GM18519 (cell line): ENCODE measurements around the gene SMIM23.
"Not testable (repeated sequence)": the region's sequence is repeated elsewhere in the genome, so short reads cannot be mapped to it uniquely, and the experiment has no call there.

Source experiments
- ATAC-seq: cut with Tn5 transposase; IDR thresholded peaks from one replicate; pipeline ENCODE4 v1.9.1; 2021; ENCODE audit warnings: mild to moderate bottlenecking, moderate library complexity; ENCODE audit not compliant: unreplicated experiment, low FRiP score

The SMIM23 gene

DNA sequence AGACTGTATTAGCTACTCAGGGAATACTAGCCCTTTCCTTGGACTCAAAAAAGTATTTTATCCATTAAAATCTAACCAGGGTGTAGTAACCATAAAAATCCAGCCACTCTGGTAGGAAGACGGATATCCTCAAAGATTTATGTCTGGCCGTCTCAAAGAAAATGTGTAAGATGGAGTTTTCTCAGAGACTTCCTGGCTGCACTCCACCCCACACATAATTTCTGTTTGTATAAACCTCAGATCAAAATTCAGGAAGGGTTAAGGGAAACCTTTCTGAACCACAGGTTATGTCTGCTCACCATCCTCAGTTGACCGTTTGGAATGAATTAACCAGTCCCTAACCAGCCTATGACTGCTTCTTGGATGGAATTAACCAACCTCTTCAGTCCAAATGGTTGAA is 13.8 kb upstream of the SMIM23 start:
- no peak for ATAC-seq

GRCh38 chr5:171773106-171773505 is 12.5 kb upstream of the SMIM23 start:
- ATAC-seq = no peak

GRCh38 chr5:171774418-171774817 is 11.2 kb upstream of the SMIM23 start:
- no peak for ATAC-seq

GRCh38 chr5:171776213-171776612 is 9.4 kb upstream of the SMIM23 start:
- no peak for ATAC-seq

- no peak for ATAC-seq
These were observed 8.6 kb upstream of the SMIM23 start for GRCh38 chr5:171776770-171777759.

GRCh38 chr5:171781744-171782143 is 3.9 kb upstream of the SMIM23 start:
- ATAC-seq = not testable (repeated sequence)

GRCh38 chr5:171782332-171782966 is 3.2 kb upstream of the SMIM23 start:
- ATAC-seq = no peak

GRCh38 chr5:171783051-171783450 is 2.6 kb upstream of the SMIM23 start:
- no peak for ATAC-seq

DNA sequence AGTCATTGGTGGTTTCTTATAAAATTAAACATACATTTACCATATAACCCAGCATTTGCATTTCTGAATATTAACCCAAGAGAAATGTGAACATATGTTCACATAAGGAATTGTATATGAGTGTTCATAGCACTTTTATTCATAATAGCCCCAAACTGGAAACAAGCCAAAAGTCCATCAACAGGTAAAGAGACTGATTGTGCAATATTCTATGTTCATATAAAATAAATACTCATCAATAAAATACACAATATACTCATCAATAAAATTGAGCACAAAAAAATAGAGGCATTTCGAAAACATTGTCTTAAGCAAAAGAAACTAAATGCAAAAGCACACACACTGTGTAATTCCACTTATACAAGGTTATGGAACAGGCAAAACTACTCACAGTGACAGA is 3.7 kb downstream of the SMIM23 start:
- no peak for ATAC-seq

DNA sequence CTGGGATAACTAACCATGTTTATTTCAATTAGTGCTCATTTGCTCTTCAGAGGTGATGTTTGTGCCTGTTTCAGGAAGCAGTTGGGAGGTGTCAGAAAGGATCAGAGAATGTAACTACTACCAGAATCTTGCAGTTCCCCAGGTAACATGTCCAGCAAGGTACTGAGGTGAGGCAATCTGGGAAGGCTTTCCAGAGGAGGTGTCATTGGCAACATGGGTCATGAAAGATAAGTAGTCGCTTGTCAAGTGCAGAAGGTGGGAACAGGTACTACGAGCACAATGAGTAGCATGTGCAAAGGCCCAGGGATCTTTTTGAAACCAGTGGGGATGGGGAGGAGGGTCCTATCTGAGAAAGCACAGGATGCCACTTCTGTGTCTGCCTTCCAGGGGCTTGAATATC is 4.8 kb downstream of the SMIM23 start:
- ATAC-seq = no peak

DNA sequence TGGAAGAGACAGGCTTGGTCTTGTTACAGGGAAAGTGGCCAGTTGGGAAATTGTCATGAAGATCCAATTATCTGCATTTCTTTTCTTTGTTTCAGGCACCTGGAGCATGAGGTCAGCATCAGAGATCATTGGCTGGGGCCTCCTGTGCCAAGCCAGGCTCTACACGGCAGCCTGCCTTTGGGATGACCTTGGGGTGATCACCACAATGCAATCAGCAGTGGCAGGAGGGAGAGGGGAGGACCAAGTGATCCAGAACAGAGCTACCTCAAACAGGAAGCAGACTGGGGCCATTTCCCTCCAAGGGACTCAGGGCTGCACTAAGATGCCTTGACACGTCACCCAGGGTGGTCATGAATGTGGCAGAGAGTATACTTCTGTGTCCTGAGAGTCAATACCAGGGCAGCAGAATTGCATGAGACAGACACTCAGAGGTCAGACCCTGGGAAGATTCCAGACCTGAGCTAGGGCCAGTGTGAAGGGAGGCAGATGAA is 8.9 kb downstream of the SMIM23 start:
- no peak for ATAC-seq

GRCh38 chr5:171795381-171795780 is 9.8 kb downstream of the SMIM23 start:
- no peak for ATAC-seq

GRCh38 chr5:171796436-171796835 is 10.8 kb downstream of the SMIM23 start:
- ATAC-seq = no peak

DNA sequence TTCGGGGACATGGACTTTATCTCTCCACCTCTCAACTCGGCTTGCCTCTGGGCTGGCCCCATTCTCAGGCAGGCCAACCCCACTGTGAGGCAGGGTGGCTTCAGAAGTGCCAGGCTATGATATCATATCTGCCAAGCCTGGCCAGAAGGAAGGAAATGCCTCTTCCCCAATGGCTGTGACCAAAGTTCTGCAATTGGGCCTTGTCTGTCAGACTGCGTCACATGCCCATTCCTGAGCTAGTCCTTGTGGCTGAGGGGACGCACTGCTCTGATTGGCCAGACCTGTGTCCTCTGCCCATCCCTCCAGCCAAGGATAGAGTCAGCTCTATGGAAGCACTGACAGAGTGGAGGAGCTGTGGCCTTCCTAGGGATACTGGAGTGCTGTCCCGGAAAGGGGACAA is 11.9 kb downstream of the SMIM23 start:
- no peak for ATAC-seq

GRCh38 chr5:171798418-171798817 is 12.8 kb downstream of the SMIM23 start:
- no peak for ATAC-seq

GRCh38 chr5:171801839-171802238 is 16.2 kb downstream of the SMIM23 start:
- ATAC-seq = no peak

DNA sequence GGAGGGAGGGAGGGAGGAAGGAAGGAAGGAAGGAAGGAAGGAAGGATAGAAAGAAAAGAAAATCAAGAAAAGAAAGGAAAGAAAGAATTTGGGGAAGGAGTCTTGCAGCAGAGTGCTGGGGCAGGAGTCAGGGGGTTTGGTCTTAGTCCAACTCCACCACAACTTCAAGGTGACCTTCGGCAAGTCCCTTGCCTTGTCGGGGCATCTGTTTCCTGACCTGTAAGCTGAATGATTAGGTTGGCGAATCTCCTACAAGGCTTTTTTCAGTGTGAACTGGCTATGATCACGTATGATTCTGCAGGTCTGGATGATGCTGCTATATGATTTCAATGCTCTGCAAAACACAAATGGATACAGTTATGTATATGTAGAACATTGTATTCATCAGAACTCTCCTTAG is 20.1 kb downstream of the SMIM23 start:
- ATAC-seq = no peak

DNA sequence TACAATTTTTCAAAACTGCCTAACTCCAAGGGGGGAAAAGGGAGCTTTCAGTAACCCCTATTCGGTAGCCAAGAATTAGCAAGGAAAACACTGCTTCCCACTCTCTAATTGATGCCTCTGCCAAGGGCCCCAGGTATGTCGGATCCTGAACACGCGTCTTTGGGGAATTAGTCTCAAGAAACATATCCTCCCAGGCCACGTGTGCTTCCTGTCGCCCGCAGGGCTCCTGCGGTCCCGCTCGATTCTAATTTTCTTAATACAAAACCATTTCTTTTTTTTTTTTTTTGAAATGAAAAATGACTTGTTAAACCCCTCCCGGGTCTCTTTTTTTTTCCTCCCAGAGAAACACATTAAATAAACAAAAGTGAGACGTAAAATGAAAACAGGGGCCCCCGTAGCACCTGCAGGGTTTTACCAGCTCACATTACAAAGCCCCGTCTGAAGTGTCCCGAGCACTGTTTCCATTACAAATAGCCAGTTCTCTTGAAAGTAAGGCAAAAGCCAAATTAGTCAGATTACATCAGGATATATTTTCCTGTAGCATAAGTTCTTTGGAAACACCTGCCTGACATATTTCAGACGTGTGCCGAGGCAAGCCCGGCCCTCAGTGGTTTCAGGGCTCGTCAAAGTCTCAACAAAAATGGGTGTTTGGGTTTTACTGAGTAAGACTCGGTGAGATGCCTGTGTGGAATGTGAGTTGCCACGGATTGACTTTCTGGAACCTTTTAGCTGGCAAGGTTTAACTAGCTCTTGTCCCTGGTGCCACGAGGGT is 21.5 kb downstream of the SMIM23 start:
- no peak for ATAC-seq

- ATAC-seq = no peak
These were observed 22.8 kb downstream of the SMIM23 start for GRCh38 chr5:171808453-171808852.

GRCh38 chr5:171808951-171809350 is 23.3 kb downstream of the SMIM23 start:
- no peak for ATAC-seq

- no peak for ATAC-seq
These were observed 24.6 kb downstream of the SMIM23 start for GRCh38 chr5:171810227-171810626.
